ENCODE measurements around the gene MAMLD1.

DNA sequence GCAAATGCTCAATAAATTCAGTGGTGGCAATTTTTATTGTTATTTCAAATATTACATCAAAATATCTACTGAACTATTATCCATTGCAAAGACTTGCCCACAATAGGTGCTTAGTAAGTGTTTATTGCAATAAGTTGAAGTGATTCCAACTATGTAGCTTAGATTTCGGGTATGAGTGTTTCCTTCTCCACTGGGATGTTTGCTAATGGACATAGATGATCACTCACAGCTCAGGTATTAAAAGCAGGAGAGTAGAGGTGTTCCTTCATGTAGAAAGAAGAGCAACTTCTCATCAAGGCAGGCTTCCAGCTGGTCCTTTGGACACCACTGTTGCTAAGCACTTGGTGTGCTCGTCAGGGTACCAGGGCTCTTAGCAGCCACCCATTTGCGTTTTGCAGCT lies 139.0 kb downstream of the MAMLD1 start:
- TF ChIP-seq CTCF (tag by site-specific recombination; IDR thresholded peaks at IDR 0.05) (no peak), ZBTB20 (tag by site-specific recombination; IDR thresholded peaks at IDR 0.05) (no peak), ZNF23 (tag by site-specific recombination; IDR thresholded peaks at IDR 0.05; ENCODE audit: borderline replicate concordance) (no peak), ZNF548 (tag by site-specific recombination; IDR thresholded peaks at IDR 0.05) (no peak), ZNF398 (tag by site-specific recombination; IDR thresholded peaks at IDR 0.05) (no peak)
- TF ChIP-seq, protein P1, sequence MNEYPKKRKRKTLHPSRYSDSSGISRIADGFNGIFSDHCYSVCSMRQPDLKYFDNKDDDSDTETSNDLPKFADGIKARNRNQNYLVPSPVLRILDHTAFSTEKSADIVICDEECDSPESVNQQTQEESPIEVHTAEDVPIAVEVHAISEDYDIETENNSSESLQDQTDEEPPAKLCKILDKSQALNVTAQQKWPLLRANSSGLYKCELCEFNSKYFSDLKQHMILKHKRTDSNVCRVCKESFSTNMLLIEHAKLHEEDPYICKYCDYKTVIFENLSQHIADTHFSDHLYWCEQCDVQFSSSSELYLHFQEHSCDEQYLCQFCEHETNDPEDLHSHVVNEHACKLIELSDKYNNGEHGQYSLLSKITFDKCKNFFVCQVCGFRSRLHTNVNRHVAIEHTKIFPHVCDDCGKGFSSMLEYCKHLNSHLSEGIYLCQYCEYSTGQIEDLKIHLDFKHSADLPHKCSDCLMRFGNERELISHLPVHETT (tag by site-specific recombination; IDR thresholded peaks at IDR 0.05): no peak

Data from HEK293 (cell line).